Measurements from ENCODE around the gene SEPHS1. TPM values are rescaled to one million over a fixed set of nuclear protein-coding genes. Genes with fewer than 3 reads are reported as not detected.
A peak's percentile ranks its signal among the peaks of the same experiment; 100 is the strongest.

The SEPHS1 gene
- total RNA-seq, 1 donor from 2014 or later = 57.0 TPM

DNA sequence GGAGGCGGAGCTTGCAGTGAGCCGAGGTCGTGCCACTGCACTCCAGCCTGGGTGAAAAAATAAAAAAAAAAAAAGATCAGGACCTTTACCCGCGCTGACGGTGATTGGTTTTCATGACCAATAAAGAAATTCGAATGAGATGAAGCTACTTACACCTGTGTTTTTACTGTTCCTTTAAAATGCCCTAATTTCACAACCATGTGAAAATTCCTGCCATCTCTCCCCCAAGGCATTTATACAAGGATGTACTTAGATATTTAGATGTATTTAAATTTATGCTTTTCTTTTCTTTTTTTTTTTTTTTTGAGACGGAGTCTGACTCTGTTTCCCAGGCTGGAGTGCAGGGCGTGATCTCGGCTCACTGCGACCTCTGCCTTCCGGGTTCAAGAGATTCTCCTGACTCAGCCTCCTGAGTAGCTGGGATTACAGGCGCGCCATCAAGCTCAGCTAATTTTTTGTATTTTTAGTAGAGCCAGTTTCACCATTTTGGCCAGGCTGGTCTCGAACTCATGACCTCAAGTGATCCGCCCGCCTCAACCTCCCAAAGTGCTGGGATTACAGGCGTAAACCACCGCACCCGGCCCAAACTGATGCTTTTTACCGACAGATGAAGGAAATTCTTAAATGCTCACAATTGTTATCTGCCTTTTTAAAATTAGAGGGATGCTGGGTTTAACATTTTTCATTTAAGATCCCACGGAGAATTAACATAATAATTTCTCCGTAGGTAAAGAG lies 45.1 kb downstream of the SEPHS1 start:
- Histone ChIP-seq H3K4me1 (ENCODE audit: insufficient read depth, low read length) (no peaks in the 10 kb centered on the region), H3K36me3 (ENCODE audit: insufficient read depth, low read length) (no peaks in the 10 kb centered on the region), H3K79me2 (ENCODE audit: insufficient read depth, low read length) (no peaks in the 10 kb centered on the region), H3K4me2 (ENCODE audit: low read length) (peak overlapping the region; percentile 90), H2AFZ (ENCODE audit: low read depth, low read length) (peak overlapping the region; percentile 89), H4K20me1 (ENCODE audit: insufficient read depth, low read length) (no peaks in the 10 kb centered on the region), H3K9ac (ENCODE audit: low read length) (peak overlapping the region; percentile 89), H3K9me3 (ENCODE audit: insufficient read depth, low read depth, low read length) (no peaks in the 10 kb centered on the region), H3K27ac (ENCODE audit: low read depth, low read length) (no peak overlapping the region), H3K4me3 (ENCODE audit: insufficient read depth, low read depth, low read length) (no peak overlapping the region), H3K27me3 (ENCODE audit: insufficient read depth, low read length) (no peaks in the 10 kb centered on the region)
- no peaks in the 10 kb centered on the region for H3K27me3 Mint-ChIP-seq (ENCODE audit: low read depth, unreplicated experiment)
- H3K4me1 Mint-ChIP-seq (ENCODE audit: low read depth, unreplicated experiment) = peaks cover 2% of the 10 kb centered on the region
- DNase-seq (ENCODE audit: low read depth) (no peak), FAIRE-seq (no peak)
- TF ChIP-seq, protein P1, sequence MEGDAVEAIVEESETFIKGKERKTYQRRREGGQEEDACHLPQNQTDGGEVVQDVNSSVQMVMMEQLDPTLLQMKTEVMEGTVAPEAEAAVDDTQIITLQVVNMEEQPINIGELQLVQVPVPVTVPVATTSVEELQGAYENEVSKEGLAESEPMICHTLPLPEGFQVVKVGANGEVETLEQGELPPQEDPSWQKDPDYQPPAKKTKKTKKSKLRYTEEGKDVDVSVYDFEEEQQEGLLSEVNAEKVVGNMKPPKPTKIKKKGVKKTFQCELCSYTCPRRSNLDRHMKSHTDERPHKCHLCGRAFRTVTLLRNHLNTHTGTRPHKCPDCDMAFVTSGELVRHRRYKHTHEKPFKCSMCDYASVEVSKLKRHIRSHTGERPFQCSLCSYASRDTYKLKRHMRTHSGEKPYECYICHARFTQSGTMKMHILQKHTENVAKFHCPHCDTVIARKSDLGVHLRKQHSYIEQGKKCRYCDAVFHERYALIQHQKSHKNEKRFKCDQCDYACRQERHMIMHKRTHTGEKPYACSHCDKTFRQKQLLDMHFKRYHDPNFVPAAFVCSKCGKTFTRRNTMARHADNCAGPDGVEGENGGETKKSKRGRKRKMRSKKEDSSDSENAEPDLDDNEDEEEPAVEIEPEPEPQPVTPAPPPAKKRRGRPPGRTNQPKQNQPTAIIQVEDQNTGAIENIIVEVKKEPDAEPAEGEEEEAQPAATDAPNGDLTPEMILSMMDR (IDR thresholded peaks at IDR 0.05; ENCODE audit: insufficient read depth, low read depth, low read length) = no peak
- TF ChIP-seq EZH2 (IDR thresholded peaks at IDR 0.05; ENCODE audit: insufficient read depth, low read length) = no peak
- no peaks in the 10 kb centered on the region for H3K36me3 Mint-ChIP-seq (ENCODE audit: low read depth, unreplicated experiment)
- H3K9me3 Mint-ChIP-seq (ENCODE audit: unreplicated experiment) = no peaks in the 10 kb centered on the region
- no peak overlapping the region for H3K27ac Mint-ChIP-seq (ENCODE audit: unreplicated experiment)
- no peak overlapping the region for H3K4me3 Mint-ChIP-seq (ENCODE audit: unreplicated experiment)

DNA sequence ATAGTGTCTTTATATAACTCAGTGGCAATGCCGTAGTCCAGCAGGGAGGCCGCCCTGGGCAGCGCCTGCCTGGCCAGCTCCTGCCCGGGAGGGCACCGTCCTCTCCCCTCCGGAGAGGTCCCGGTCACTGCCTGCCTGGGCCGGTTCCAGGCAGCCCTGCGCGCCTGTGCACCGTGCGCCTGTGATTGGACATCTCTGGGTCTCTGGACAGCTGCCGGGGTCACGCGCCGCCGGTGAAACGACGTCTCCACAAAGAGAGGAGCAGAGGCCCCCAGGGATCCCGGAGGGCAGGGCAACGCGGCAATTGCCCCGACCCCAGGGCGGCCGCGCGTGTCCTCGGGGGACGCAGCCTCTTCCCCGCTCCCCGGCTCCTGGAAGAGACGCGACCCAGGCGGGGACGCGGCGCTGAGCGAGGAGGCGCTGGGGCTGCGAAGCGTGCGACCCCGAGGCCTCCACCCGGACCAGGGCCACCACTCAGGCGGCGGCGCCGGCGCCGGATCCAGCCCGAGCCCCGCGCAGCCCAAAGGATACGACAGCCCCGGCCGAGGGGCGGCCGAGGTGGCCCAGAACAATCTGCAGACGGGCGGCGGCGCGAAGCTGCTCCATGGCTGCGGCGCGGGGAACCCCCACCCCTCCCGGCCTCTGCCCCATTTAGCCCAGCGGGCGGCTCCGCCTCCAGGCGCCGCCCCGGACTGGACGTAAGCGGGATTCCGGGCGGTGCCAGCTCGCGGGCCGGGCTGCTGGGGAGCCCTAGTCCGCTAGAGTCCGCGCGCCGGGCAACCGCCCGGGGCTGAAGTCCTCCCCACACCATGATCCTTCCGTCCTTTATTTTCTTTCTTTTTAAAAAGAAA lies 48.4 kb downstream of the SEPHS1 start, which contains the start of gene PHYH:
Gene PHYH, minus strand, starts transcription at position 628 of the 851 bp plus-strand sequence. Its CDS starts 22 bp downstream, at position 606.
- FAIRE-seq (no peak), DNase-seq (ENCODE audit: low read depth) (peak; percentile 64)
- H3K36me3 Mint-ChIP-seq (ENCODE audit: low read depth, unreplicated experiment) = no peaks in the 10 kb centered on the region
- Histone ChIP-seq H3K4me2 (ENCODE audit: low read length) (peak within 1 kb of the TSS; percentile 88), H3K4me1 (ENCODE audit: insufficient read depth, low read length) (no peaks in the 10 kb centered on the region), H4K20me1 (ENCODE audit: insufficient read depth, low read length) (no peaks in the 10 kb centered on the region), H2AFZ (ENCODE audit: low read depth, low read length) (peak within 1 kb of the TSS; percentile 93), H3K9ac (ENCODE audit: low read length) (peak within 1 kb of the TSS; percentile 83), H3K79me2 (ENCODE audit: insufficient read depth, low read length) (no peaks in the 10 kb centered on the region), H3K4me3 (ENCODE audit: insufficient read depth, low read depth, low read length) (peak within 1 kb of the TSS; percentile 71), H3K27ac (ENCODE audit: low read depth, low read length) (peak within 1 kb of the TSS; percentile 55), H3K9me3 (ENCODE audit: insufficient read depth, low read depth, low read length) (no peaks in the 10 kb centered on the region), H3K36me3 (ENCODE audit: insufficient read depth, low read length) (no peaks in the 10 kb centered on the region), H3K27me3 (ENCODE audit: insufficient read depth, low read length) (no peaks in the 10 kb centered on the region)
- H3K27me3 Mint-ChIP-seq (ENCODE audit: low read depth, unreplicated experiment) = no peaks in the 10 kb centered on the region
- peaks cover 2% of the 10 kb centered on the region for H3K4me1 Mint-ChIP-seq (ENCODE audit: low read depth, unreplicated experiment)
- H3K9me3 Mint-ChIP-seq (ENCODE audit: unreplicated experiment) = no peaks in the 10 kb centered on the region
- TF ChIP-seq, protein P1 (IDR thresholded peaks at IDR 0.05; ENCODE audit: insufficient read depth, low read depth, low read length) = no peak
- TF ChIP-seq EZH2 (IDR thresholded peaks at IDR 0.05; ENCODE audit: insufficient read depth, low read length) = no peak
- H3K27ac Mint-ChIP-seq (ENCODE audit: unreplicated experiment) = peak within 1 kb of the TSS; percentile 72
- peak within 1 kb of the TSS; percentile 85 for H3K4me3 Mint-ChIP-seq (ENCODE audit: unreplicated experiment)

All from astrocyte (in vitro differentiated cells and primary cell).